ENCODE data around the gene ZNF688. TPM values are rescaled to one million over a fixed set of nuclear protein-coding genes. Genes with fewer than 3 reads are reported as not detected.

The ZNF688 gene
- total and polyA plus RNA-seq, 2 of the 13 experiments (the other 11 are each of a cell fraction or from before 2014, with no cell fraction given), result 2.4 to 5.4 TPM

GRCh38 chr16:30541502-30542329, 29.8 kb downstream of the ZNF688 start (continued):
- TF ChIP-seq ZSCAN29 (CRISPR knock-in tag; conservative IDR thresholded peaks at IDR 0.05) (0 out of 2 replicates have a peak, but pooled peaks have one; percentile 43), TBL1XR1 (IDR thresholded peaks at IDR 0.05; ENCODE audit: borderline replicate concordance, low read length, partially characterized antibody) (no peak), ZFP1 (CRISPR knock-in tag; IDR thresholded peaks at IDR 0.05) (no peak), CENPT (CRISPR knock-in tag; IDR thresholded peaks at IDR 0.05; ENCODE audit: low read depth) (no peak), ZNF878 (CRISPR knock-in tag; IDR thresholded peaks at IDR 0.05) (no peak), GLI4 (CRISPR knock-in tag; IDR thresholded peaks at IDR 0.05; ENCODE audit: borderline replicate concordance) (peak; percentile 40; the same call in 1 of the 2 replicates), ZFYVE20 (CRISPR knock-in tag; IDR thresholded peaks at IDR 0.05; ENCODE audit: borderline replicate concordance, low read depth) (no peak), PHF21A (CRISPR knock-in tag; IDR thresholded peaks at IDR 0.05) (no peak), ISL2 (CRISPR knock-in tag; IDR thresholded peaks at IDR 0.05) (0 out of 2 replicates have a peak, but pooled peaks have one; percentile 41), STAG1 (CRISPR knock-in tag; IDR thresholded peaks at IDR 0.05) (no peak), PATZ1 (CRISPR knock-in tag; IDR thresholded peaks at IDR 0.05) (peak; percentile 47), ZNF704 (CRISPR knock-in tag; IDR thresholded peaks at IDR 0.05; ENCODE audit: borderline replicate concordance) (no peak), IRF2 (CRISPR knock-in tag; IDR thresholded peaks at IDR 0.05) (peak; percentile 3; the same call in 1 of the 2 replicates), CREB1 (IDR thresholded peaks at IDR 0.05) (no peak), CREB1 (CRISPR knock-in tag; IDR thresholded peaks at IDR 0.05) (peak; percentile 61; the same call in 1 of the 2 replicates), HDAC2 (CRISPR knock-in tag; IDR thresholded peaks at IDR 0.05) (no peak), KDM4B (CRISPR knock-in tag; IDR thresholded peaks at IDR 0.05) (no peak), MXD3 (CRISPR knock-in tag; IDR thresholded peaks at IDR 0.05) (no peak), ZMAT3 (CRISPR knock-in tag; conservative IDR thresholded peaks at IDR 0.05) (no peak), HCFC1 (IDR thresholded peaks at IDR 0.05; ENCODE audit: low read depth, low read length) (no peak), IRF1 (CRISPR knock-in tag; IDR thresholded peaks at IDR 0.05; ENCODE audit: low read depth) (no peak), GPBP1L1 (CRISPR knock-in tag; IDR thresholded peaks at IDR 0.05) (no peak), SIN3A (IDR thresholded peaks at IDR 0.05; ENCODE audit: borderline replicate concordance, low read depth, low read length) (no peak)
- TF ChIP-seq, protein P1, sequence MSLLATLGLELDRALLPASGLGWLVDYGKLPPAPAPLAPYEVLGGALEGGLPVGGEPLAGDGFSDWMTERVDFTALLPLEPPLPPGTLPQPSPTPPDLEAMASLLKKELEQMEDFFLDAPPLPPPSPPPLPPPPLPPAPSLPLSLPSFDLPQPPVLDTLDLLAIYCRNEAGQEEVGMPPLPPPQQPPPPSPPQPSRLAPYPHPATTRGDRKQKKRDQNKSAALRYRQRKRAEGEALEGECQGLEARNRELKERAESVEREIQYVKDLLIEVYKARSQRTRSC (CRISPR knock-in tag; IDR thresholded peaks at IDR 0.05; ENCODE audit: low read depth), result no peak

Data from HepG2 (cell line).